ENCODE results near the gene CD248.
"Not testable (repeated sequence)": the region's sequence is repeated elsewhere in the genome, so short reads cannot be mapped to it uniquely, and the experiment has no call there.

The CD248 gene

GRCh38 chr11:66316849-66317251 lies at the start of gene CD248:
TSS of gene CD248 (minus strand) at chr11:66317044. CDS start at chr11:66317027, 17 bp downstream.
- H3K9ac ChIP-seq (ENCODE audit: low read depth, low read length), result peak within 1 kb of the TSS; percentile 32

GRCh38 chr11:66365711-66366619 lies 49.1 kb upstream of the CD248 start:
- Histone ChIP-seq H3K9me3 (ENCODE audit: control insufficient read depth, insufficient read depth, low read length) (no peaks in the 10 kb centered on the region), H3K36me3 (ENCODE audit: insufficient read depth, low read length) (0 out of 2 replicates have a peak, but pooled peaks cover 17% of the 10 kb centered on the region), H3K9ac (ENCODE audit: low read depth, low read length) (no peak overlapping the region), H3K4me1 (ENCODE audit: insufficient read depth, low read length) (peaks cover 9% of the 10 kb centered on the region; the same call in 1 of the 2 replicates)

More at GRCh38 chr11:66316849-66317251, at the start of gene CD248:
- peaks cover 23% of the 10 kb centered on the region for H3K4me1 ChIP-seq (ENCODE audit: insufficient read depth, low read length)
- no peaks in the 10 kb centered on the region for H3K9me3 ChIP-seq (ENCODE audit: control insufficient read depth, insufficient read depth, low read length)
- H3K36me3 ChIP-seq (ENCODE audit: insufficient read depth, low read length), result no peaks in the 10 kb centered on the region

GRCh38 chr11:66365166-66365565 lies 48.3 kb upstream of the CD248 start:
- Histone ChIP-seq H3K36me3 (ENCODE audit: insufficient read depth, low read length) (0 out of 2 replicates have a peak, but pooled peaks cover 17% of the 10 kb centered on the region), H3K9ac (ENCODE audit: low read depth, low read length) (no peak overlapping the region), H3K9me3 (ENCODE audit: control insufficient read depth, insufficient read depth, low read length) (no peaks in the 10 kb centered on the region)

GRCh38 chr11:66363805-66364535 lies 47.1 kb upstream of the CD248 start:
- H3K9ac ChIP-seq (ENCODE audit: low read depth, low read length), result no peak overlapping the region
- H3K9me3 ChIP-seq (ENCODE audit: control insufficient read depth, insufficient read depth, low read length), result no peaks in the 10 kb centered on the region
- H3K4me1 ChIP-seq (ENCODE audit: insufficient read depth, low read length), result no peaks in the 10 kb centered on the region
- 0 out of 2 replicates have a peak, but pooled peaks cover 17% of the 10 kb centered on the region for H3K36me3 ChIP-seq (ENCODE audit: insufficient read depth, low read length)

More at GRCh38 chr11:66365166-66365565, 48.3 kb upstream of the CD248 start:
- H3K4me1 ChIP-seq (ENCODE audit: insufficient read depth, low read length), result peaks cover 8% of the 10 kb centered on the region; the same call in 1 of the 2 replicates

- H3K4me1 ChIP-seq (ENCODE audit: insufficient read depth, low read length), result no peaks in the 10 kb centered on the region
- H3K9ac ChIP-seq (ENCODE audit: low read depth, low read length), result no peak overlapping the region
- H3K9me3 ChIP-seq (ENCODE audit: control insufficient read depth, insufficient read depth, low read length), result no peaks in the 10 kb centered on the region
- H3K36me3 ChIP-seq (ENCODE audit: insufficient read depth, low read length), result 0 out of 2 replicates have a peak, but pooled peaks cover 17% of the 10 kb centered on the region
Measured at GRCh38 chr11:66363187-66363601, 46.4 kb upstream of the CD248 start.

- 0 out of 2 replicates have a peak, but pooled peaks cover 16% of the 10 kb centered on the region for H3K36me3 ChIP-seq (ENCODE audit: insufficient read depth, low read length)
- H3K4me1 ChIP-seq (ENCODE audit: insufficient read depth, low read length), result no peaks in the 10 kb centered on the region
- H3K9me3 ChIP-seq (ENCODE audit: control insufficient read depth, insufficient read depth, low read length), result no peaks in the 10 kb centered on the region
- no peak overlapping the region for H3K9ac ChIP-seq (ENCODE audit: low read depth, low read length)
Measured at GRCh38 chr11:66362481-66363147, 45.8 kb upstream of the CD248 start.

GRCh38 chr11:66361502-66361941 lies 44.7 kb upstream of the CD248 start:
- Histone ChIP-seq H3K9me3 (ENCODE audit: control insufficient read depth, insufficient read depth, low read length) (no peaks in the 10 kb centered on the region), H3K9ac (ENCODE audit: low read depth, low read length) (no peak overlapping the region), H3K36me3 (ENCODE audit: insufficient read depth, low read length) (0 out of 2 replicates have a peak, but pooled peaks cover 9% of the 10 kb centered on the region), H3K4me1 (ENCODE audit: insufficient read depth, low read length) (no peaks in the 10 kb centered on the region)

- Histone ChIP-seq H3K4me1 (ENCODE audit: insufficient read depth, low read length) (no peaks in the 10 kb centered on the region), H3K9ac (ENCODE audit: low read depth, low read length) (no peak overlapping the region), H3K36me3 (ENCODE audit: insufficient read depth, low read length) (0 out of 2 replicates have a peak, but pooled peaks cover 9% of the 10 kb centered on the region), H3K9me3 (ENCODE audit: control insufficient read depth, insufficient read depth, low read length) (no peaks in the 10 kb centered on the region)
Measured at GRCh38 chr11:66360406-66361073, 43.7 kb upstream of the CD248 start.

- no peak overlapping the region for H3K9ac ChIP-seq (ENCODE audit: low read depth, low read length)
- no peaks in the 10 kb centered on the region for H3K4me1 ChIP-seq (ENCODE audit: insufficient read depth, low read length)
- H3K36me3 ChIP-seq (ENCODE audit: insufficient read depth, low read length), result 0 out of 2 replicates have a peak, but pooled peaks cover 9% of the 10 kb centered on the region
- no peaks in the 10 kb centered on the region for H3K9me3 ChIP-seq (ENCODE audit: control insufficient read depth, insufficient read depth, low read length)
Measured at GRCh38 chr11:66359662-66360087, 42.8 kb upstream of the CD248 start.

GRCh38 chr11:66350560-66351235 lies 33.9 kb upstream of the CD248 start:
- H3K9ac ChIP-seq (ENCODE audit: low read depth, low read length); H3K9me3 ChIP-seq (ENCODE audit: control insufficient read depth, insufficient read depth, low read length); H3K4me1 ChIP-seq (ENCODE audit: insufficient read depth, low read length); H3K36me3 ChIP-seq (ENCODE audit: insufficient read depth, low read length): not testable (repeated sequence)

- Histone ChIP-seq H3K36me3 (ENCODE audit: insufficient read depth, low read length) (no peaks in the 10 kb centered on the region), H3K9me3 (ENCODE audit: control insufficient read depth, insufficient read depth, low read length) (no peaks in the 10 kb centered on the region), H3K4me1 (ENCODE audit: insufficient read depth, low read length) (0 out of 2 replicates have a peak, but pooled peaks cover 2% of the 10 kb centered on the region), H3K9ac (ENCODE audit: low read depth, low read length) (no peak overlapping the region)
Measured at GRCh38 chr11:66349084-66349386, 32.2 kb upstream of the CD248 start.

- Histone ChIP-seq H3K9me3 (ENCODE audit: control insufficient read depth, insufficient read depth, low read length) (no peaks in the 10 kb centered on the region), H3K9ac (ENCODE audit: low read depth, low read length) (peak within 1 kb of the TSS; percentile 96), H3K36me3 (ENCODE audit: insufficient read depth, low read length) (no peaks in the 10 kb centered on the region), H3K4me1 (ENCODE audit: insufficient read depth, low read length) (0 out of 2 replicates have a peak, but pooled peaks cover 2% of the 10 kb centered on the region)
Measured at GRCh38 chr11:66347425-66348276, 30.8 kb upstream of the CD248 start, which contains the start of gene B4GAT1. TSS of gene B4GAT1 (minus strand) at chr11:66347629. CDS start at chr11:66347545, 84 bp downstream.
